Fibroblast of lung (primary cell): ENCODE measurements around the gene DPYSL4. TPM values are rescaled to one million over a fixed set of nuclear protein-coding genes. Genes with fewer than 3 reads are reported as not detected.

Experiments
- DNase-seq, 2 donors: peaks; one replicate each; pipeline versions ENCODE4 v3.0.0 to v3.0.0-alpha.2; 2010; ENCODE audit warnings: low read depth in 2 of 2
- H2AFZ ChIP-seq: 2 replicates; pipeline ENCODE4 v1.5.1; 2012; ENCODE audit warnings: low read length, control low read depth, inconsistent platforms
- H3K27ac ChIP-seq: 2 replicates; pipeline ENCODE4 v1.5.1; 2011; ENCODE audit warnings: low read length, control low read depth; ENCODE audit not compliant: insufficient read depth
- H3K27me3 ChIP-seq: 2 replicates; pipeline ENCODE4 v1.5.1; 2011; ENCODE audit warnings: mild to moderate bottlenecking, low read length; ENCODE audit not compliant: control insufficient read depth, insufficient read depth
- H3K36me3 ChIP-seq: 2 replicates; pipeline ENCODE4 v1.5.1; 2011; ENCODE audit warnings: low read length; ENCODE audit not compliant: control insufficient read depth, insufficient read depth
- H3K4me1 ChIP-seq: 2 replicates; pipeline ENCODE4 v1.5.1; 2011; ENCODE audit warnings: low read length; ENCODE audit not compliant: control insufficient read depth, insufficient read depth; ENCODE audit errors: extremely low read depth
- H3K4me2 ChIP-seq: 2 replicates; pipeline ENCODE4 v1.5.1; 2011; ENCODE audit warnings: low read length, control low read depth; ENCODE audit not compliant: insufficient read depth; ENCODE audit errors: extremely low read depth
- H3K4me3 ChIP-seq, 4 experiments: fragments of 200-600 bp in 1 of 4; sonication (generic) in 1 of 4; replicated peaks in 1 of 4; 2 replicates each; pipeline ENCODE4 v1.5.1; 2011 to 2016; ENCODE audit warnings: low read length in 4 of 4, low read depth in 3 of 4, mild to moderate bottlenecking in 3 of 4, control low read depth in 2 of 4, inconsistent platforms in 1 of 4, mixed read lengths in 1 of 4; ENCODE audit not compliant: insufficient read depth in 1 of 4; ENCODE audit errors: control extremely low read depth in 1 of 4
- H3K79me2 ChIP-seq: 2 replicates; pipeline ENCODE4 v1.5.1; 2012; ENCODE audit warnings: mild to moderate bottlenecking, low read length, inconsistent platforms; ENCODE audit not compliant: control insufficient read depth, insufficient read depth
- H3K9ac ChIP-seq: 2 replicates; pipeline ENCODE4 v1.5.1; 2011; ENCODE audit warnings: mild to moderate bottlenecking, low read length, control low read depth; ENCODE audit not compliant: insufficient read depth
- H3K9me3 ChIP-seq: 2 replicates; pipeline ENCODE4 v1.5.1; 2012; ENCODE audit warnings: low read depth, low read length; ENCODE audit not compliant: control insufficient read depth, insufficient read depth
- H4K20me1 ChIP-seq: 2 replicates; pipeline ENCODE4 v1.5.1; 2011; ENCODE audit warnings: low read length; ENCODE audit not compliant: control insufficient read depth, insufficient read depth; ENCODE audit errors: extremely low read depth
- EZH2 ChIP-seq: IDR thresholded peaks from 2 replicates; pipeline ENCODE4 v1.5.1; 2012; ENCODE audit warnings: low read length, control low read depth, mild to moderate bottlenecking; ENCODE audit errors: missing control alignments
- polyA plus RNA-seq, 2 donors: library from polyadenylated mRNA; depleted of rRNA in 1 of 2; stranded (reverse) in 1 of 2; unstranded in 1 of 2; fragments of >200 nt; gene quantifications; 2 replicates each; pipeline ENCODE4 v1.2.1, GENCODE V29; 2011 to 2012; ENCODE audit warnings: missing spikeins in 1 of 2
- total RNA-seq: library from RNA; depleted of rRNA; stranded (reverse); fragments of >200 nt; gene quantifications from 2 replicates; pipeline ENCODE4 v1.2.1, GENCODE V29; 2014
- TF ChIP-seq, protein P1 (sequence below), 2 donors: IDR thresholded peaks in 1 of 2; conservative IDR thresholded peaks in 1 of 2; 1 replicate in 1 of 2; 2 replicates in 1 of 2; pipeline ENCODE4 v1.5.1; 2011 to 2012; ENCODE audit warnings: low read length in 2 of 2, control low read depth in 1 of 2, inconsistent platforms in 1 of 2, low read depth in 1 of 2, mild to moderate bottlenecking in 1 of 2

DPYSL4 gene
- total and polyA plus RNA-seq, 2 donors (not counting 1 experiment from before 2014, with no cell fraction given): 0.83 to 1.4 TPM

DNA sequence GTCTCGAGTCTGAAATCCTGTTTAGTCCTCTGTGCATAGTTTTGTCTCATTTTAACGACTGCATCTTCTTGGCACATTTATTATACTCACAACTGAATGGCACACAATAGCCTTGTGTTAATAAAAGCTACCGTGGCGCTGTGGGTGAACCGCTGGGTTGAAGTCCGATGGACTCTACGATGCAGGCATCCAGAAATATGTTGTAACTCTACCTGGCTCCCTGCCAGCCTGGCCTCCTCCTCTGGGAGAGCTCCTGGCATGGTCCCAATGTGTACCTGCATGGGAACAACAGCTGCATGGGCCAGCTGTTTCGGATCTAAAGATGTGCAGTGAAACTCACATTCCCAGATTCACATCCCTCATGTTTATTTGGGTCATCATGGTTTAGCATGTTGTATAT is 3.7 kb upstream of the DPYSL4 start:
- TF ChIP-seq, protein P1, sequence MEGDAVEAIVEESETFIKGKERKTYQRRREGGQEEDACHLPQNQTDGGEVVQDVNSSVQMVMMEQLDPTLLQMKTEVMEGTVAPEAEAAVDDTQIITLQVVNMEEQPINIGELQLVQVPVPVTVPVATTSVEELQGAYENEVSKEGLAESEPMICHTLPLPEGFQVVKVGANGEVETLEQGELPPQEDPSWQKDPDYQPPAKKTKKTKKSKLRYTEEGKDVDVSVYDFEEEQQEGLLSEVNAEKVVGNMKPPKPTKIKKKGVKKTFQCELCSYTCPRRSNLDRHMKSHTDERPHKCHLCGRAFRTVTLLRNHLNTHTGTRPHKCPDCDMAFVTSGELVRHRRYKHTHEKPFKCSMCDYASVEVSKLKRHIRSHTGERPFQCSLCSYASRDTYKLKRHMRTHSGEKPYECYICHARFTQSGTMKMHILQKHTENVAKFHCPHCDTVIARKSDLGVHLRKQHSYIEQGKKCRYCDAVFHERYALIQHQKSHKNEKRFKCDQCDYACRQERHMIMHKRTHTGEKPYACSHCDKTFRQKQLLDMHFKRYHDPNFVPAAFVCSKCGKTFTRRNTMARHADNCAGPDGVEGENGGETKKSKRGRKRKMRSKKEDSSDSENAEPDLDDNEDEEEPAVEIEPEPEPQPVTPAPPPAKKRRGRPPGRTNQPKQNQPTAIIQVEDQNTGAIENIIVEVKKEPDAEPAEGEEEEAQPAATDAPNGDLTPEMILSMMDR (conservative IDR thresholded peaks at IDR 0.05 in 1 of 2, IDR thresholded peaks at IDR 0.05 in 1 of 2; ENCODE audit: low read depth in 1 of 2, low read length in 2 of 2): no peak
- no peak for TF ChIP-seq EZH2
- H3K9ac ChIP-seq: no peak overlapping the region
- no peaks in the 10 kb centered on the region for H3K9me3 ChIP-seq
- no peak for DNase-seq
- no peak overlapping the region for H3K4me2 ChIP-seq
- H3K27me3 ChIP-seq: peaks cover 11% of the 10 kb centered on the region
- H3K4me1 ChIP-seq: no peaks in the 10 kb centered on the region
- no peak overlapping the region for H3K27ac ChIP-seq
- no peaks in the 10 kb centered on the region for H3K79me2 ChIP-seq
- no peak overlapping the region for H2AFZ ChIP-seq
- no peaks in the 10 kb centered on the region for H4K20me1 ChIP-seq
- H3K4me3 ChIP-seq: no peak overlapping the region
- H3K36me3 ChIP-seq: no peaks in the 10 kb centered on the region

DNA sequence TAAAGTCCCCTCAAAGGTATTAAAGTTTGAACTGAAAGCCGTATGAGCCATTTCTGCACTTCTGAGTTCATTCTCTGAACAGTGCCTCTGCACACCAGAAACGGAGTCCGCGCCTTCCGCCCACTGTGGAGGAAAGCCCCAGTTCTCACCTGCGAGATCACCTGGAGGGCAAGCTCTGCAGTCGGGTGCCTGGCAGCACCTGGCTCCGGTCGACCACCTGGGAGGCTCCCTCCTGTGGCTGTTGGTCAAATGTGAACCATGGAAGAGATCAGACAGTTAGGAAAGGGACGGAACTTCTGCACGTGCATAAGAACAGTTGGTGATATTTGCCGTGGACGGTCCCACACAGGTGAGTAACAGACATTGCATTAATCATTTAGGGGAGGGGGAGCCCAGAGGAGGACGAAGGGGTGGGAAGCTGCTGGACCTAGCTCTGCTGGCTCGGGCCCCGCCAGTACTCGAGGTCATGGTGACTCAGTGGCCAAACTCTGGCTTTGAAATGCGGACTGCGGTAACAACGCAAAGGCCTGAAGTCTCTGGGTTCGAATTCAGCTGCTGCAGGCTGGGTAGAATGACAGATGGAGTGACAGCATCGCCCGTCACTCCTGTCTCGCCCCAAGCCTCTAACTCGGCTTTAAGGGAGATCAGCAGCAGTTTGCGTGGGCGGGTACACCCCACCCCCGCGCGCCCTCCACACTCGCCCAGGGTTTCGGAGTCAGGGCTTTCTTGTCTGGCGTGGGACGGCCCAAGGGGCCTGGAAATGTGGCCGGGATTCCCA is 1.7 kb upstream of the DPYSL4 start:
- Histone ChIP-seq H3K36me3 (no peaks in the 10 kb centered on the region), H3K27me3 (peaks cover 19% of the 10 kb centered on the region), H2AFZ (no peak overlapping the region), H3K9me3 (no peaks in the 10 kb centered on the region), H4K20me1 (no peaks in the 10 kb centered on the region), H3K79me2 (no peaks in the 10 kb centered on the region), H3K27ac (no peak overlapping the region), H3K4me3 (no peak overlapping the region), H3K9ac (no peak overlapping the region), H3K4me1 (no peaks in the 10 kb centered on the region), H3K4me2 (no peak overlapping the region)
- DNase-seq: no peak
- no peak for TF ChIP-seq EZH2
- TF ChIP-seq, protein P1 (conservative IDR thresholded peaks at IDR 0.05 in 1 of 2, IDR thresholded peaks at IDR 0.05 in 1 of 2; ENCODE audit: low read depth in 1 of 2, low read length in 2 of 2): no peak

DNA sequence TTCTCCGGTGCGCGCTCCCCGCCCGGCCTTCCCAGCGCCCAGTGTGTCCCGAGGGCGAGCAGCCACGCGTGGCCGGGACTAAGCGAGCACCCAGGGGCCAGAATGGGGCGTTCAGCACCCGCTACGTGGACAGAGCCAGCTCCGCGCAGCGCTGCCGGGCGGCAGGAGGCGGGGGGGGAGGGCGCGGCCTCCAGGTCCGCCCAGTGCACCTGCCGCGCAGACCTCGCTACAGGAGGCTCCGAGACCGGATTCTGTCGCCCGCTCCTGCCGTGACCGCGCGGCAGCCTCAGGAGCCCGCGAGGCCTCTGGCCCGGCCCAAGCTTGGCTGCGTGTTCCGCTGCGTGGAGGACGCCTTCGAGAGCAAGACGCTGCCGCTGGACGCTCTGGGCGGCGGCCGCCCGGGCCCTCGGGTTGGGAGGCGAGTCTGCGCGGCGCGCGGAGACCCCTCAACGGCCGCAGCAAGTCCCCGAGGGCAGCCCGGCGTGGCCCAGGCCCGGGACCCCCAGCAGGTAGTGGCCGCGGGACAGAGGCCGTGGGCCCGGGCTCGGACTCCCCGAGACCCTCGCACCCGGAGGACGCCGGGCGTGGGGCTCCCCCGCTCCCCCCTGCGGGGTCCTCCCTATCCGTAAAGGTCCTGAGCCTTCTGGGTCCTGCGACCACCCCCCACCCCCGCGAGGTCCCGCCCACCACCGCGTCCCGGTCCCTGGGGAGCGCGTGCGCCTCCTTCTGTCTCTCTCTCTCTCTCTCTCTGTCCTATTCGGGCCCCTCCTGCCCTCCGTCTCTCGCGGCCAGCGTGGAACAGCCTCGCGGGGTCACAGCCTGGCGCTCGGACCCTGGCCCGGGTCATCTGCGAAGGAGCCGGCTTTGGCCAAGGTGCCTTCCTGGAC is 904 bp upstream of the DPYSL4 start:
- Histone ChIP-seq H3K27ac (no peak overlapping the region), H3K4me1 (no peaks in the 10 kb centered on the region), H4K20me1 (no peaks in the 10 kb centered on the region), H3K4me3 (peak overlapping the region in 1 of 4 experiments; percentile 42), H2AFZ (no peak overlapping the region), H3K4me2 (no peak overlapping the region), H3K9ac (no peak overlapping the region), H3K9me3 (no peaks in the 10 kb centered on the region), H3K36me3 (no peaks in the 10 kb centered on the region), H3K79me2 (no peaks in the 10 kb centered on the region), H3K27me3 (peaks cover 19% of the 10 kb centered on the region)
- DNase-seq: peak; percentile 20 to 22
- peak; percentile 33 for TF ChIP-seq EZH2
- TF ChIP-seq, protein P1 (conservative IDR thresholded peaks at IDR 0.05 in 1 of 2, IDR thresholded peaks at IDR 0.05 in 1 of 2; ENCODE audit: low read depth in 1 of 2, low read length in 2 of 2): no peak
